Measurements from ENCODE around the gene ZNF367. TPM values are rescaled to one million over a fixed set of nuclear protein-coding genes. Genes with fewer than 3 reads are reported as not detected.

Gene ZNF367
- total and polyA plus RNA-seq, 2 of the 4 experiments (the other 2 are of a cell fraction) = 1.1 to 2.7 TPM

DNA sequence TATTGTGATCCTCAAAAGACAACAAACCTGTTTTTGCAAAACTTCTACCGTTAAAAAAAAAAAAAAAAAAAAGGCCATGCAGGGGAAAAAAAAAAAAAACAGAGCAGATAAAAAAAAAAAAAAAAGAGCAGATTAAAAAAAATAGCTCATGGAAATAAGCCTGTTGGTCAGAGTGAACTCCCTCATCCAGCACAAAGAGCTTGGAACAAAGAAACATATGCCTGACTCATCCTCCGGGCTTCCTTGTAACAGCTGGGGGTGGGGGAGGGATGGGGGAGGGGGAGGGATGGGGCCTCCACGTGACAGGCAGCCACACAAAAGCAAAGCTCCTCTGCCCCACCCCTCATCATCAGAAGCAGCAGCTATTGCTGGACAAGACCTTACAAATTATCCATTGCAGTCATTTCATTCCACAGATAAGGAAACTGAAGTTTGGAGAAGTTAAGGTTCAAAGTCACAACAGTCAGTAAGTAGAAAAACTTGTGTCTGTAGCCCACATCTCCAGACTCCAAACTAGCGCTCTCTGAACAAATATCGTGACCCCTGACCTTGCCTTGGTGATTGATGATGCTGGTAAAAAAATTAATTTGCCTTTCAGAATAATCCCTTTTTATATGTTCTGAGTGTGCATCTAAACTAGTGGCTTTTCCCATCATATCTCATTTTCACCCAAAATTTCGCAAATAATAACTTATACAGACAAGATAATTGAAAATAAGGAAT lies 73.6 kb downstream of the ZNF367 start:
- peak overlapping the region; percentile 71; the same call in 1 of the 2 replicates for H3K4ac ChIP-seq (ENCODE audit: low read depth, low read length)
- DNase-seq = peak; percentile 95
- peak overlapping the region; percentile 67 for H2AK9ac ChIP-seq (replicated peaks; ENCODE audit: low read depth, low read length, poor library complexity)
- ChIA-PET CTCF (interaction anchor here (0.6 to 0.7 kb wide), 3 partner anchors 9 to 341 kb away, joined by 3 to 6 read pairs (median 4); no protein-coding TSS in a partner anchor), POLR2A (ENCODE audit: unreplicated experiment) (interaction anchor here (0.8 kb wide), 2 partner anchors 15 to 17 kb away, joined by 7 to 10 read pairs; no protein-coding TSS in a partner anchor)
- peak overlapping the region; percentile 70; the same call in 1 of the 2 replicates for H3K14ac ChIP-seq (replicated peaks; ENCODE audit: low read depth, low read length)
- H2BK15ac ChIP-seq (ENCODE audit: low read depth, low read length) = no peak overlapping the region; the same call in 2 of the 3 replicates
- H3K23ac ChIP-seq (ENCODE audit: low read depth, low read length) = peak overlapping the region; percentile 31; the same call in 1 of the 2 replicates
- H4K8ac ChIP-seq (ENCODE audit: low read depth in 2 of 2, low read length in 2 of 2) = peak overlapping the region in 1 of 2 experiments; percentile 48; a peak in 2 of 4 replicates
- TF ChIP-seq FOS (IDR thresholded peaks at IDR 0.05; ENCODE audit: low read depth, low read length) = no peak
- TF ChIP-seq, protein P1, sequence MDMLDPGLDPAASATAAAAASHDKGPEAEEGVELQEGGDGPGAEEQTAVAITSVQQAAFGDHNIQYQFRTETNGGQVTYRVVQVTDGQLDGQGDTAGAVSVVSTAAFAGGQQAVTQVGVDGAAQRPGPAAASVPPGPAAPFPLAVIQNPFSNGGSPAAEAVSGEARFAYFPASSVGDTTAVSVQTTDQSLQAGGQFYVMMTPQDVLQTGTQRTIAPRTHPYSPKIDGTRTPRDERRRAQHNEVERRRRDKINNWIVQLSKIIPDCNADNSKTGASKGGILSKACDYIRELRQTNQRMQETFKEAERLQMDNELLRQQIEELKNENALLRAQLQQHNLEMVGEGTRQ (IDR thresholded peaks at IDR 0.05; ENCODE audit: low read depth, low read length) = peak; percentile 79
- no peak for TF ChIP-seq SMC3 (IDR thresholded peaks at IDR 0.05; ENCODE audit: low read depth, low read length)
- BruUV-seq (replicated peaks) = no TSS peak
- H2AK5ac ChIP-seq (ENCODE audit: low read depth, low read length) = 0 out of 2 replicates have a peak overlapping the region, but pooled peaks have one; percentile 7
- H3K18ac ChIP-seq (ENCODE audit: low read depth, low read length) = peak overlapping the region; percentile 76
- H3K27ac ChIP-seq (ENCODE audit: insufficient read depth, low read length) = peak overlapping the region; percentile 63; the same call in 1 of the 2 replicates
- peak overlapping the region; percentile 22; the same call in 1 of the 2 replicates for H3K56ac ChIP-seq (ENCODE audit: extremely low read depth, insufficient read depth, low read length)
- peak overlapping the region; percentile 61 for H3K4me2 ChIP-seq (ENCODE audit: low read depth, low read length)
- peaks cover 9% of the 10 kb centered on the region for H3K9me1 ChIP-seq (ENCODE audit: insufficient read depth, low read length)
- in situ Hi-C loops (cut with MboI; ENCODE audit: low sequenced_read_pairs) (no loop called here), dilution Hi-C loops (cut with HindIII; ENCODE audit: low sequenced_read_pairs, unreplicated experiment) (no loop called here), intact Hi-C loops (cut with micrococcal nuclease) (loop anchor here (5.0 kb wide), 2 partner anchors 73 to 223 kb away; partner anchors contain the start of gene ZNF367)
- H3K9ac ChIP-seq (ENCODE audit: low read depth, low read length) = no peak overlapping the region; the same call in 1 of the 2 replicates
- peak overlapping the region; percentile 30 for H4K91ac ChIP-seq (ENCODE audit: insufficient read depth, low read depth, low read length)
- no CpG with 5 or more reads among the region's 6 CpGs for WGBS, 2 experiments (ENCODE audit: extremely low coverage in 2 of 2, insufficient read length in 1 of 2)
- peaks cover 4% of the 10 kb centered on the region for H3K9me3 ChIP-seq (ENCODE audit: control insufficient read depth, insufficient read depth, low read length)
- no peaks in the 10 kb centered on the region for H4K20me1 ChIP-seq (ENCODE audit: insufficient read depth, low read length)
- H2AFZ ChIP-seq (replicated peaks; ENCODE audit: low read length, poor library complexity) = no peak overlapping the region
- H4K5ac ChIP-seq (ENCODE audit: low read depth, low read length) = peak overlapping the region; percentile 80
- no peaks in the 10 kb centered on the region for H3K27me3 ChIP-seq (ENCODE audit: control insufficient read depth, insufficient read depth, low read length)
- H2BK20ac ChIP-seq (ENCODE audit: low read depth, low read length) = peak overlapping the region; percentile 87
- no peak overlapping the region for H3K4me3 ChIP-seq (ENCODE audit: insufficient read depth, low read depth, low read length)
- H3K36me3 ChIP-seq (ENCODE audit: control insufficient read depth, insufficient read depth, low read length) = peaks cover 7% of the 10 kb centered on the region
- peak overlapping the region; percentile 84 for H2BK120ac ChIP-seq (ENCODE audit: low read depth, low read length)
- peak overlapping the region; percentile 73 for H2BK5ac ChIP-seq (ENCODE audit: low read depth, low read length, poor library complexity, severe bottlenecking)
- H3K4me1 ChIP-seq (ENCODE audit: control insufficient read depth, insufficient read depth, low read length) = peaks cover 8% of the 10 kb centered on the region
- peak; percentile 77 for ATAC-seq (ENCODE audit: low read depth)
- peaks cover 3 to 7% of the 10 kb centered on the region in 2 experiments; a peak in 1 of 4 replicates for H3K79me1 ChIP-seq (ENCODE audit: low read depth in 1 of 2, low read length in 2 of 2)

All from IMR-90 (cell line).